SK-N-SH treated with all-trans-retinoic acid at 6 μM for 48 hours (cell line): Measurements from ENCODE around the gene STN1.

Experiments
- CSDC2 ChIP-seq: fragments of 250-450 bp; sonication (Bioruptor Pico); IDR thresholded peaks from 2 replicates; pipeline ENCODE4 v1.5.0; 2020; ENCODE audit warnings: mild to moderate bottlenecking, moderate library complexity
- ESRRG ChIP-seq: fragments of 250-450 bp; sonication (Bioruptor Pico); IDR thresholded peaks from 2 replicates; pipeline ENCODE4 v1.6.1; 2021; ENCODE audit warnings: mild to moderate bottlenecking
- ISL1 ChIP-seq: fragments of 250-450 bp; sonication (Bioruptor Pico); IDR thresholded peaks from 2 replicates; pipeline ENCODE4 v2.1.2; 2022; ENCODE audit warnings: mild to moderate bottlenecking, moderate library complexity
- RARB ChIP-seq: fragments of 250-450 bp; sonication (Bioruptor Pico); IDR thresholded peaks from 2 replicates; pipeline ENCODE4 v1.8.0; 2021; ENCODE audit warnings: mild to moderate bottlenecking, moderate library complexity
- TOX ChIP-seq: fragments of 250-450 bp; sonication (Bioruptor Pico); IDR thresholded peaks from 2 replicates; pipeline ENCODE4 v1.8.0; 2021; ENCODE audit warnings: mild to moderate bottlenecking, moderate library complexity, borderline replicate concordance
- ZFP3 ChIP-seq: fragments of 250-450 bp; sonication (Bioruptor Pico); IDR thresholded peaks from 2 replicates; pipeline ENCODE4 v1.5.0; 2020; ENCODE audit warnings: mild to moderate bottlenecking, moderate library complexity
- ZFP30 ChIP-seq: fragments of 450-650 bp; formaldehyde crosslinking; IDR thresholded peaks from 2 replicates; pipeline ENCODE4 v1.5.0; 2022; ENCODE audit warnings: mild to moderate bottlenecking, moderate library complexity
- ZNF8 ChIP-seq: fragments of 450-650 bp; formaldehyde crosslinking; IDR thresholded peaks from 2 replicates; pipeline ENCODE4 v1.5.0; 2020; ENCODE audit warnings: mild to moderate bottlenecking, moderate library complexity
- TF ChIP-seq, protein P1 (sequence below): fragments of 250-450 bp; sonication (Bioruptor Pico); IDR thresholded peaks from 2 replicates; pipeline ENCODE4 v1.5.1; 2021; ENCODE audit warnings: mild to moderate bottlenecking, moderate library complexity
- TF ChIP-seq, protein P2 (sequence below): fragments of 250-450 bp; sonication (Bioruptor Pico); IDR thresholded peaks from 2 replicates; pipeline ENCODE4 v1.8.0; 2020; ENCODE audit warnings: mild to moderate bottlenecking, moderate library complexity, borderline replicate concordance

DNA sequence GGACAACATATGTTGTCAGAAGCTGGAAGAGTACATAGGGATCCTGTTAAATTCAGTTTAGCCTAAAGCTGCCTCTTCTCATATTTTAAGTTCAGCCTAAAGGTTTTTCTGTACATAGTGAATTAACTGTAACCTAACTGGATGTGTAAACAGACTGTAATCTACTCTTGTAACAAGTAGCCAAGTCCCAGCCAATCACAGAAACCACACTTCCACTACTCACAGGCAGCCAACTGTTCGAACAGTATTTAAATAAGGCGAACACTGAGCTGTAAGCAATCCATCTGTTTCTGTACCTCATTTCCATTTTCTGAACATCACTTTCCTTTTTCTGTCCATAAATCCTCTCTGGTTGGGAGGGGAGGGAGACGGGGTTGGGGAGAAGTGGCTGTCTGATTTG lies 15.0 kb upstream of the STN1 start:
- TF ChIP-seq, protein P1, sequence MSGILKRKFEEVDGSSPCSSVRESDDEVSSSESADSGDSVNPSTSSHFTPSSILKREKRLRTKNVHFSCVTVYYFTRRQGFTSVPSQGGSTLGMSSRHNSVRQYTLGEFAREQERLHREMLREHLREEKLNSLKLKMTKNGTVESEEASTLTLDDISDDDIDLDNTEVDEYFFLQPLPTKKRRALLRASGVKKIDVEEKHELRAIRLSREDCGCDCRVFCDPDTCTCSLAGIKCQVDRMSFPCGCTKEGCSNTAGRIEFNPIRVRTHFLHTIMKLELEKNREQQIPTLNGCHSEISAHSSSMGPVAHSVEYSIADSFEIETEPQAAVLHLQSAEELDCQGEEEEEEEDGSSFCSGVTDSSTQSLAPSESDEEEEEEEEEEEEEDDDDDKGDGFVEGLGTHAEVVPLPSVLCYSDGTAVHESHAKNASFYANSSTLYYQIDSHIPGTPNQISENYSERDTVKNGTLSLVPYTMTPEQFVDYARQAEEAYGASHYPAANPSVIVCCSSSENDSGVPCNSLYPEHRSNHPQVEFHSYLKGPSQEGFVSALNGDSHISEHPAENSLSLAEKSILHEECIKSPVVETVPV (CRISPR knock-in tag): no peak
- TF ChIP-seq ZNF8 (CRISPR knock-in tag): no peak
- TF ChIP-seq CSDC2 (CRISPR knock-in tag): no peak
- TF ChIP-seq ESRRG (CRISPR knock-in tag): no peak
- TF ChIP-seq TOX (CRISPR knock-in tag): no peak
- TF ChIP-seq, protein P2, sequence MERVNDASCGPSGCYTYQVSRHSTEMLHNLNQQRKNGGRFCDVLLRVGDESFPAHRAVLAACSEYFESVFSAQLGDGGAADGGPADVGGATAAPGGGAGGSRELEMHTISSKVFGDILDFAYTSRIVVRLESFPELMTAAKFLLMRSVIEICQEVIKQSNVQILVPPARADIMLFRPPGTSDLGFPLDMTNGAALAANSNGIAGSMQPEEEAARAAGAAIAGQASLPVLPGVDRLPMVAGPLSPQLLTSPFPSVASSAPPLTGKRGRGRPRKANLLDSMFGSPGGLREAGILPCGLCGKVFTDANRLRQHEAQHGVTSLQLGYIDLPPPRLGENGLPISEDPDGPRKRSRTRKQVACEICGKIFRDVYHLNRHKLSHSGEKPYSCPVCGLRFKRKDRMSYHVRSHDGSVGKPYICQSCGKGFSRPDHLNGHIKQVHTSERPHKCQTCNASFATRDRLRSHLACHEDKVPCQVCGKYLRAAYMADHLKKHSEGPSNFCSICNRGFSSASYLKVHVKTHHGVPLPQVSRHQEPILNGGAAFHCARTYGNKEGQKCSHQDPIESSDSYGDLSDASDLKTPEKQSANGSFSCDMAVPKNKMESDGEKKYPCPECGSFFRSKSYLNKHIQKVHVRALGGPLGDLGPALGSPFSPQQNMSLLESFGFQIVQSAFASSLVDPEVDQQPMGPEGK (CRISPR knock-in tag): no peak
- no peak for TF ChIP-seq RARB (CRISPR knock-in tag)
- no peak for TF ChIP-seq ZFP3 (CRISPR knock-in tag)
- no peak for TF ChIP-seq ISL1 (CRISPR knock-in tag)
- TF ChIP-seq ZFP30 (CRISPR knock-in tag): no peak
